Measurements from ENCODE around the gene RAB11FIP5. TPM values are rescaled to one million over a fixed set of nuclear protein-coding genes. Genes with fewer than 3 reads are reported as not detected.

RAB11FIP5 gene
- total RNA-seq, 2 donors from 2014 or later: 21.7 to 31.8 TPM

DNA sequence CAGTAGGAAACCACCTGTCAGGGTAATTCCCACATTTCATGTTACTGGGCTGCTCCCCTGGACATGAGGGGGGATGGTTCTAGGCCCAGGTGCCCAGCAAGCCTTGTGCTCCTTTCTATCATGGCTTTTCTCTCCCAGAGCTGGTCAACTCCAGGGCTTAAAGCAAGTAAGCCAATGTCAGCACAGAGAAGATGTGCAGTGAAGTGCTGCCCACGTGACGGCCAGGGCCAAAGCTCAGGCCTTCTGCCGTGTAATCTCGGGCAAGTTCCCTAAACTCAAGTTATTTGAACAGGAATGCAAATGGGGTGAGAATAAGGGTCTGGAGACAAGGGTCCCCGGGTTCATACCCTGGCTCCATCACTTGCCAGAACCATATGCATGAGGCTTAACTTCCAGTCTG, 57.8 kb downstream of the RAB11FIP5 start:
- DNase-seq: no peak
- no peak for ATAC-seq
- intact Hi-C loops (cut with DNase I): no loop called here

DNA sequence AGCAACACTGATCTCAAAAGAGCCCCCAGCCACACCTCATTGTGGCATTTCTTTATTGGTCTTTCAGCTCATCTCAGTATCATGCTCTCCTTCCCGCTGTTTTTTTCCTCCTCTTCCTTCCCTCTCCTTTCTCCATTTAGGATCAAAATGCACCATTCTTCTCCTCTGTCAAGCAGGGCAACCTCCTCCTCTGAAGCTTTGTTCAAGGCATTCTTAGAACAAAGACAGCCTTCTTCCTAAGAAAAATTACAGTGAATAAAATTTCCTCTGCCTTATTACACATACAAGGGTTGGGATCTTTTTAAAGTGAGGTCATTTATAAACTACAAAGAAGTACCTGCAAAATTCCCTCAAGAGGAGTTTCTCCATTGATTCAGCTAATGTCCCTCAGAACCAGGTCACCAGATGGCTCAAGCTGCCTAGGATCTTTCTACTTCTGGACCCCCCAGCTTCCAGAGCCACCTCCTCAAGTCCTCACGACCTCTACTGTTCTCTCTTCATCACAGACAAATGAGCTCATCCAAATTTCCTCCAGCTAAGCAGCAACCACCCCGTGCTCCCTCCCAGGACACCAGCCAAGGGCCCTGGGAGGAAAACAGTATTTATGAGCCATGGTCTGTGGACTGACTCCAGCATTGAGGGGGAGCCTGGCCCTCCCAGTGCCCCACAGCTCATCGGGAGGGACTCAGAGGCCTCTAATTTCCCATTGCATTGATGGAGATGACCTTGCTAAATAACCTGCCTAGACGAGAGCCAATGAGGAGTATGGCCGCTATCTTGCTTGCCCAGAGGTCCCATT, 59.2 kb downstream of the RAB11FIP5 start:
- intact Hi-C loops (cut with DNase I): no loop called here
- no peak for DNase-seq
- peak in 1 of 2 donors; percentile 46 for ATAC-seq

- intact Hi-C loops (cut with DNase I): no loop called here
Observed at GRCh38 chr2:73050121-73050545, 62.6 kb downstream of the RAB11FIP5 start.

GRCh38 chr2:73043929-73044832, 68.6 kb downstream of the RAB11FIP5 start:
- intact Hi-C loops (cut with DNase I): no loop called here
- ATAC-seq: no peak

More at GRCh38 chr2:73050121-73050545, 62.6 kb downstream of the RAB11FIP5 start:
- DNase-seq (no peak), ATAC-seq (no peak)

DNA sequence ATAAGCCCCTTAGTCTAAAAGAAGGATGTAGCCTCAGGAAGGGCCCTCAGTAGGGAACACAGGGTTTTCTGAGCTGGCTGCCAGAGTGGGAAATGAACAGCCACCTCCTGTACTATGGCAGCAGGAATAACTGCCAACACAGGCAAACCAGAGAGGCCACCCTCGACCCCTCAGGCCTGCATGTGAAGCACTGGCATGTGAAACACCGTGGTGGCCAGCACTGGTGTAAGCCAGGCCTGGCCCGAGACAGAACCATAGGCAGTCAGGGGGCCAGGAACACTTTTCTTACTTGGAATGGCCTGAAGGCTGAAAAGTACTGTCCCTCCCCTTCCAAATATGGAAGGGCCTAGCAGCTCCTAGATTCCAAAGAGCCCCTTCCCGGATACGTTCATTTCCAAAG, 69.5 kb downstream of the RAB11FIP5 start:
- DNase-seq: no peak
- intact Hi-C loops (cut with DNase I): no loop called here
- ATAC-seq: no peak

More at GRCh38 chr2:73043929-73044832, 68.6 kb downstream of the RAB11FIP5 start:
- DNase-seq: no peak

GRCh38 chr2:73037947-73038585, 74.7 kb downstream of the RAB11FIP5 start:
- intact Hi-C loops (cut with DNase I): no loop called here
- DNase-seq (no peak), ATAC-seq (no peak)

DNA sequence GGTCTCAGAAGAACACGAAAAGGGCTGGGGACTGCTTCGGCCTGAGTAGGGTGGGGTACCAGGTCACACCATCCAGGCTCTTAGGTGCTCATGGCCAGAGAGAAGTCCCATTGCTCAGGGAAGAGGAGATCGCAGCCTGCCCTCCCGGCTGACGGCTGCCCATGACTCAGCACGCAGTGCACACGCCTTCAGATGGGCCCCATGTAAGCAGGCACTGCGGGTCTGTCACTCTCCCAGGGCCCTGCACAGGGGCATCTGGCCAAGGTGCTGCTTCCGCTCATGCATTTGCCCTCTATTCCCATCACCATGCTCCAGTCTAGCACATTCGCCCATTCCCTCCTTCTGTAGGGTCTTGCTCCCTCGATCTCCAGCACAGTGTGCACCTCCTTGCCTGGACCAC, 76.0 kb downstream of the RAB11FIP5 start:
- no peak for DNase-seq
- no peak for ATAC-seq
- intact Hi-C loops (cut with DNase I): no loop called here

DNA sequence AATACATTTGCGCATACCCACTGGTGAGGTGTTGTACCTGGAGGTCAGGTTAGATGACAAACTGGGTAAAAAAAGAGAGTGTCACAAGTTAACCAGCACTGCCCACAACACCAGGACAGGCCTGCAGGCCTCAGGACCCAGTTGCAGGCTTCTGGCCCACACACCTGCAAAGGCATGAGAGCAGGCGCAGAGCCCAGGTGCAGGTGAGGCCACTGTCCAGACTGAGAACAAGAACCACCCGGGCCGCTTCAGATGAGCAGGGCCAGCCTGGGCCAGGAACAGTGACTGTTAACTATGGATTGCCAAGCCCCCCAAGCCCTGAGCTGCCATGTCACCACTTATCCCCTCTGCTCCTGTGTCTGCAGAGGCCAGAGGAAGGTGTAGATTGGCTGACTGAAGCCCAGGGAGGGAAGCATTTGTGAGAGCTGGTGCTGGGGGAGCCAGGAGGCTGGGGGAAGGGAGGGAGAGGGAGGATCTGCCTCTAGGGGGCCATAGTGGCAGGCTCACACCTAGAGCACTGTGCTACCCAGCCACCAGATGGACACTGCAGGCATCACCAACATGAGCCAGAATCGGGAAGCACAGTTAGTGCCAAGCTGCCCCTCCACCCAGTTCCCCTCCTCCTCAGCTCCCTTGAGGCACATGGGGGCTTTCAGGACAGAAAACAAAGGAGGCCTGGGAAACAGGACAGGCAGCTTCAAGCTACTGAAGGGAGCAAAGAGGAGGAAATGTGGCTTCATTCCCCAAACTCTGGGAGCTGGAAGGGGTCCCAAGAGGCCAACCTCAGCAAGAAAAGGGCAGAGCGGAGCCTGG, 76.6 kb downstream of the RAB11FIP5 start:
- DNase-seq: no peak

GRCh38 chr2:73034661-73035375, 77.9 kb downstream of the RAB11FIP5 start:
- ATAC-seq (peak in 1 of 2 donors; percentile 56), DNase-seq (no peak)
- intact Hi-C loops (cut with DNase I): no loop called here

More for the DNA sequence above, 76.6 kb downstream of the RAB11FIP5 start:
- no peak for ATAC-seq
- intact Hi-C loops (cut with DNase I): no loop called here

- ATAC-seq (no peak), DNase-seq (no peak)
- intact Hi-C loops (cut with DNase I): no loop called here
Observed at GRCh38 chr2:73033766-73034381, 78.9 kb downstream of the RAB11FIP5 start.

DNA sequence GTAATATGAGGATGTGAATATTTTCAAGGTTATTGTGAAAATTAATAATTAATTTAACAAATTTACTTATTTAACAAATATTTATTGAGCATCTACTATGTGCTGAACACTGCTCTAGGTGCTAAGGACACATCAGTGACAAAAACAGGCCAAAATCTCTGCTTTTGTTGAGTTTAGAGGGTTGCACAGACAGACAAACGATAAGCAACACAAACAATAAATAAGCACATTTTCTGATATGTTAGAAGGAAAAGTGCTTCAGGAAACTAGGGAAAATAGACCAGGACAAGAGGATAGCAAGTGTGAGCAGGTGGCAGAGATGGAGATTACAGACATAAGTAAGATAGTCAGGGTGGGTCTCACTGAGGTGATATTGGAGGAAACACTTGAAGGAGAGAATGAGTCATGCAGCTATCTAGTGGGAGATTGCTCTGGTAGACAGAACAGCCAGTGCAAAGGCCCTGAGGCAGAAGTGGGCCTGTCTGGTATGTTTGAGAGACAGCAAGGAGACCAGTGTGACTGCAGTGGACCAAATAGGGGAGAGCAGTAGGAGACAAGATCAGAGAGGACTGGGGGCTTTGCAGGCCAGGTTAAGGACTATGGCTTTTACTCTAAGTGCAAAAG, 79.5 kb downstream of the RAB11FIP5 start:
- no peak for DNase-seq
- intact Hi-C loops (cut with DNase I): no loop called here
- ATAC-seq: no peak

DNA sequence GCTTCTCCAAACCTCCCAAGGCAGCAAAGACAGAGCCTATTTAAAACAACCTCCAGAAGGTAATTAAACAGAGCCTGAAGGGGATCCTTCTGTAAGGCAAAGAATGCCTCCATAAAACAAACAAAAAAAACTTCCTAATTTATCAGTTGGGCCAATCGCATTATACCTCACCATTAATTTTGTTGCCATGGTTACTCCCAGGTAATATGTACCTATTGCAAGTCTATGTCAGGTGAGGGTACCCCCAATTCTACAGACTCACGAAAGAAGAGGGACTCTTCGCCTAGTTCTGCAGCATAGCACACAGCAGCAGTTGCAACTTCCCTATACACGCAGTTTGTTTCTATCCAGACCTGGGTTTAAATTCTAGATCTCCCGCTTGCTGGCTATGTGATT, 80.0 kb downstream of the RAB11FIP5 start:
- DNase-seq (no peak), ATAC-seq (no peak)
- intact Hi-C loops (cut with DNase I): no loop called here

DNA sequence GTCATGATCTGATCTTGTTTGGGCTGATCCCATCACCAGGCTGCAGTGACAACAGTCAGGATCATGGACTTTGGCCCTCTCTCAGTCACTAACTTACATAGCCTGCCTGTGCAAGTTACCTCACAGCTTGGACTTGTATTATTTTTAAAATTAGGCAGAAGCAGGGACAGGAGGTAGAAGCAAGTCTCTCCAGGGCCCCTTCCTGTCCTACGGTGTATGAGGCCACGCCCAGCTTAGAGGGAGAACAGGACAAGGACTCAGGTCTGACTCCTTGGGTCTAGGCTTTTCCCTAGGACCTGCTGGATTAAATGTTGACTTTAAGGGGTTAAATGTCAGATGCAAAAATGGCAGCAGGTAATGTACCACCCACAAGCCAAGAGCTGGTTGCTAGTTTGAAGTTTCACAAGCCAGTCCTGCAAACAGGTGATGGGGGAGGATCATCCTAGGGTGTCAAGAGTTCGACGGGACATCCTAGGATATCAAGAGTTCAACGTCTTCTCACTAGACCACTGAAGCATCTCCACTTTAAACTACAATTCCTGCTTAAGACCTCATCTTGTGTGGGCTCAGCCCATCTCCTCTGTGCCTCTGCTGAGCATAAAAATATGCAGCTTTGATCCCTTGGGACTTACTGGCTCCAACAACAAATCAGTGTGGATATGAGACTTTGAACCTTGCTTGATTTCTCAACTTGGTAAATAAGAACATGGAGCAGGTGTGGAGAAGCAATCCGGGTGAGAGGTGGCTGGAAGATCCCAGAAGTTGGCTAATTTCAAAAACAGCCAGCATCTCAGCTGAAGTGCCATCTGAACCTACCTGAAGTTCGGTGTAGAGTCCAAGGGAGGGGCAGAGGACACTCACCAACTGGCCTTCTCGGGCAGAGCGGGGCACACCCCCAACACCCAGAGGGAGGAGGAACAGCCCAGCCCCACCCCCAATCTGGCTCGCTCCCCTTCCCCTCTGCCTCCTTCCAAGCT, 80.7 kb downstream of the RAB11FIP5 start:
- DNase-seq (no peak), ATAC-seq (no peak)
- intact Hi-C loops (cut with DNase I): no loop called here

DNA sequence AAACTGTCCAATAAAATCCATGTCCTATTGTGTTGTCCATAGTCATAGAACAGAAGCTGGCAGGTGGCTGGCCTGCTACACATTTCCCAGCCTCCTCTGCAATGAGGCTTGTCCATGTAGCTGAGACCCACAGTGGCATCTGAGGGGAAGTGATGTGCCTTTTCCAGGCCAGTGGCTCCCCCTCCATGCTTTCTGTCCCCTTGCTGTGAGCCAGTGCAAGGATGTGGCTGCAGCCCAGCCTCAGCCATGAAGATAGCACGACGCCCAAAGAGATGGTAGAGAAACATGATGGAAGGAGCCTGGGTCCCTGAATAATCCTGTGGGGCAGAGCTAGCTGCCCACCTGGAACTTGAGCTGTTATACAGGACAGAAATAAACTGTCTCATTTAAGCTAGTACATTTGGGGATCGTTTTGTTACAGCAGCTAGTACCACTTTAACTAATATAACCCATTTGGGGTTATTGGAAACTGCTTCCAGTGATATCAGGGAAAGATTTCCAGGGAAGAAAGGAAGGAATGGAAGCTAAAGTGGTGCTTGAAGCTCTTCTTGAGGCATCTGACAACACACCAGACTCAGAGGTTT, 81.6 kb downstream of the RAB11FIP5 start:
- intact Hi-C loops (cut with DNase I): no loop called here
- DNase-seq: no peak
- ATAC-seq: no peak

DNA sequence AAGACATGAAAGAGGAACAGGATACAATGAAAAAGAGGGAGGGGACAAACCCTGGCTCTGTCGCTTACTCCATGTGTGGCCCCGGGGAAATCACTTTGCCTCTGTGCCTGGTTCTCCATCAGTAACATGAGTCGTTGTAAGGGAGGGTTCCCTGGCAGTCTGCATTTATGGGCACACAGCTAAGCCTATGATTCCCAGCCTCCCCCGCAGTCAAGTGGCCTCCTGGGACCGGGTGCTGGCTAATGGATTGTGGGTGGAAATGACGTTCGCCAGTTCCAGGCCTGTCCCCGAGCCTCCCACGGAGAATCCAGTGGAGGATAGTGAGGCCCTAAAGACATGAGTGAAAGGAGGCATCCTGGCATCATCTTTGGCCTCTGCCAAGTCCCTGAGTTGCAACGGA, 83.9 kb downstream of the RAB11FIP5 start:
- ATAC-seq (no peak), DNase-seq (no peak)
- intact Hi-C loops (cut with DNase I): no loop called here

- ATAC-seq: no peak
- no peak for DNase-seq
- intact Hi-C loops (cut with DNase I): no loop called here
Observed at GRCh38 chr2:73027340-73027739, 85.4 kb downstream of the RAB11FIP5 start.
